LHCN-M2 (cell line): ENCODE data around the gene CIZ1. TPM values are rescaled to one million over a fixed set of nuclear protein-coding genes. Genes with fewer than 3 reads are reported as not detected.
A peak's percentile ranks its signal among the peaks of the same experiment; 100 is the strongest.
"Not testable (repeated sequence)": the region's sequence is repeated elsewhere in the genome, so short reads cannot be mapped to it uniquely, and the experiment has no call there.

ENCODE experiments used
- DNase-seq: peaks from one replicate; pipeline ENCODE4 v3.0.0-alpha.2; 2012; ENCODE audit warnings: low read depth
- polyA plus RNA-seq: library from polyadenylated mRNA; unstranded; fragments of >200 nt; gene quantifications from one replicate; pipeline ENCODE4 v1.2.1, GENCODE V29; 2012; ENCODE audit warnings: missing spikeins
- total RNA-seq: library from RNA; depleted of rRNA; stranded (reverse); fragments of >200 nt; gene quantifications from 2 replicates; pipeline ENCODE4 v1.2.3, GENCODE V29; 2014; rRNA removed

Gene CIZ1, protein sequence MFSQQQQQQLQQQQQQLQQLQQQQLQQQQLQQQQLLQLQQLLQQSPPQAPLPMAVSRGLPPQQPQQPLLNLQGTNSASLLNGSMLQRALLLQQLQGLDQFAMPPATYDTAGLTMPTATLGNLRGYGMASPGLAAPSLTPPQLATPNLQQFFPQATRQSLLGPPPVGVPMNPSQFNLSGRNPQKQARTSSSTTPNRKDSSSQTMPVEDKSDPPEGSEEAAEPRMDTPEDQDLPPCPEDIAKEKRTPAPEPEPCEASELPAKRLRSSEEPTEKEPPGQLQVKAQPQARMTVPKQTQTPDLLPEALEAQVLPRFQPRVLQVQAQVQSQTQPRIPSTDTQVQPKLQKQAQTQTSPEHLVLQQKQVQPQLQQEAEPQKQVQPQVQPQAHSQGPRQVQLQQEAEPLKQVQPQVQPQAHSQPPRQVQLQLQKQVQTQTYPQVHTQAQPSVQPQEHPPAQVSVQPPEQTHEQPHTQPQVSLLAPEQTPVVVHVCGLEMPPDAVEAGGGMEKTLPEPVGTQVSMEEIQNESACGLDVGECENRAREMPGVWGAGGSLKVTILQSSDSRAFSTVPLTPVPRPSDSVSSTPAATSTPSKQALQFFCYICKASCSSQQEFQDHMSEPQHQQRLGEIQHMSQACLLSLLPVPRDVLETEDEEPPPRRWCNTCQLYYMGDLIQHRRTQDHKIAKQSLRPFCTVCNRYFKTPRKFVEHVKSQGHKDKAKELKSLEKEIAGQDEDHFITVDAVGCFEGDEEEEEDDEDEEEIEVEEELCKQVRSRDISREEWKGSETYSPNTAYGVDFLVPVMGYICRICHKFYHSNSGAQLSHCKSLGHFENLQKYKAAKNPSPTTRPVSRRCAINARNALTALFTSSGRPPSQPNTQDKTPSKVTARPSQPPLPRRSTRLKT
- 43.8 and 57.0 TPM in 2 replicates for total RNA-seq
- polyA plus RNA-seq: 111 TPM

DNA sequence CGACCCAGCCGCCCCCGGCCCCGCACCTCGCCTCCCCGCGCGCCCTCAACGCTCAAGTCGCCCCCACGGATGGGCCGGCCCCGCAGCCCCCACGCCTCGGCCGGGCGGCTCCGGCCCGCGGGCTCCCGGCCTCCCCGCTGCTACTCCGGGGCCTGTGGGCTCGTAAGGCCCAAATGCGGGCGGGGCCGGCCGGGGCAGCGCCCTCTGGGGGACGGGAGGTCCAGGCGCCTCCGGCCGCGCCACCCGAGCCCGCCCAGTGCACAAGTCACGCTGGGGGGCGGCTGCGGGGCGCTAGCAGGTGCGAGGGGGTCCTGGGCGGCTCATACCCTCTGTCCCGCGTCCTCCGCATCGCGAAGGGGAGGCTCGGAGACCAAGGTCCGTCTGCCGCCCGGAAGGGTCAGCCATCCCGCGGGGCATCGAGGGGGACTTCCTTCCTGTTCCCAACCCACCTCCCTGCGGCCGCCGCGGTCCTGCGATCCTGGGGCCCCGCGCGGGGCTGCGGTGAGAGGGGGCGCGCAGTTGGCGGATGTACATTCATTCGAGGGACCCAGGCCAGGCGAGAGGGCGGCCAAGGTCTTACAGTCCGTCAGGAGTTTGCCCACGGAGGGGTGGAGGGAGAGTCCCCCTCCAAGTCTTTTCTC lies at the start of gene CIZ1:
CIZ1 (minus strand) TSS at position 167 of the 641 bp plus-strand sequence. CDS start 715 bp downstream, outside the sequence.
- DNase-seq: peak; percentile 68

DNA sequence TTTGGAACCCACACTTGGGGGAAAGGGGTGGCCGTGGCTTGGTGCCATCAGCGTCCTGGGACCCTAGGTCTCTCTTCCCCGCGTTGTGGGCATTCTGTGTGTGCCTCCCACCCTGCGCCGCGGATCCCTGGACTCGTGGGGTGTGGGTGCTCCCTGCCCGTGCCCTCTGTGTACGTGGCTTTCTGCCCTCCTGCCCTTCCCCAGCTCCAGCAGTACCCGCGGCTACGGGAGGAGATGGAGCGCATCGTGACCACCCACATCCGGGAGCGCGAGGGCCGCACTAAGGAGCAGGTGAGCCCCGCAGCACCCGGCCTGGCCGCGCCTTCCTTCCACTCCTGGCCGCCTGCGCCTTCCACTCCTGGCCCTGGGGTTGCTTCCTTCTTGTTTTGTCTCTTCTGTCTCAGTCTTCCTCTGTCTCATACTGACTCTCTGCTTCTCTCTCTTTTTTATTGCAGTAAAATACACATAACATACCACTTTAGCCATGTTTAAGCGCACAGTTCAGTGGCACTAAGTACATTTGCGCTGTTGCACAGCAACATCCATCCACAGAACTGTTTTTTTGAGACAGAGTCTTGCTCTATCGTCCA lies 42.5 kb upstream of the CIZ1 start:
- DNase-seq: no peak

DNA sequence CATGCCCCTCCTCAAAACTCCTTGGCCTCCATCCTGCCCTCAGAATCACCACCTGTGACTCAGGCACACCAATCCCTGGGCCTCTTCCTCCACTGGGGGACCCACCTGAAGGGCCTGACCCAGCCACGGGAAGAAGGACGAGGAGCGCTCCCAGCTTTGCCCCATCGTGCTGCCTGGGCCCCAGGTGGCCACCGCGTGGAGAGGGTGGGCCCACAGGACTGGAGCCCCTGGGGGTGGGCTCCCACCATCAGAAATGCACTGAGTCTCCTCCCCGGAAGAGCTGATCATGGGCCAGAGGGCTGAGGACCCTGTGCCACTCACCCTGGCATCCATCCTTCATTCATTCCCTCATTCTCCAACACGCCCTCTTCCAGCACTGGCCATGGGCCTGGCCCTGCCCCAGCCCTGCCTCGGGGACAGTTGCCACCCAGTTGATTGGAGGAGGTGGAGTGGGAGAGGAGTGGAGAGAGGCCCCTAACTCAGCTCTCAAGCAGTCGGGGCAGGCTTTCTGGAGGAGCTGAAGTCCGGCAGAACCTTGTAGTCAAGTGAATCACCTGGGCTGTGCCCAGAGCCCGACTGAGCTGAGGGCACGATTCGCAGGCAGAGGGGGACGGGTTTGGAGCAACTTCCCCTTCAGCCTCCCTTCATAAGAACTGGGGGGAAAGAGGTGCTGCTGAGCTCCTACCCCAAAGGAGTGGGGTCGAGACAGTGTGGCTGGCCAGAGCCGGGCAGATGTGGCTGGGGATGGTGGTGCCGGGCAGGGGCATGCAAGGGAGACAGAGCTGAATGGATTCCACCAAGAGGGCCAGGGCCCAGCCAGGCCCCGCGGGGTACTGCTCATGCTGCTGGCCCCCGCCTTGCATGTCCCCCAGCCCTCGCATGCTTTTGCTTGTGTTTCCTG lies 41.4 kb upstream of the CIZ1 start:
- DNase-seq: no peak

DNA sequence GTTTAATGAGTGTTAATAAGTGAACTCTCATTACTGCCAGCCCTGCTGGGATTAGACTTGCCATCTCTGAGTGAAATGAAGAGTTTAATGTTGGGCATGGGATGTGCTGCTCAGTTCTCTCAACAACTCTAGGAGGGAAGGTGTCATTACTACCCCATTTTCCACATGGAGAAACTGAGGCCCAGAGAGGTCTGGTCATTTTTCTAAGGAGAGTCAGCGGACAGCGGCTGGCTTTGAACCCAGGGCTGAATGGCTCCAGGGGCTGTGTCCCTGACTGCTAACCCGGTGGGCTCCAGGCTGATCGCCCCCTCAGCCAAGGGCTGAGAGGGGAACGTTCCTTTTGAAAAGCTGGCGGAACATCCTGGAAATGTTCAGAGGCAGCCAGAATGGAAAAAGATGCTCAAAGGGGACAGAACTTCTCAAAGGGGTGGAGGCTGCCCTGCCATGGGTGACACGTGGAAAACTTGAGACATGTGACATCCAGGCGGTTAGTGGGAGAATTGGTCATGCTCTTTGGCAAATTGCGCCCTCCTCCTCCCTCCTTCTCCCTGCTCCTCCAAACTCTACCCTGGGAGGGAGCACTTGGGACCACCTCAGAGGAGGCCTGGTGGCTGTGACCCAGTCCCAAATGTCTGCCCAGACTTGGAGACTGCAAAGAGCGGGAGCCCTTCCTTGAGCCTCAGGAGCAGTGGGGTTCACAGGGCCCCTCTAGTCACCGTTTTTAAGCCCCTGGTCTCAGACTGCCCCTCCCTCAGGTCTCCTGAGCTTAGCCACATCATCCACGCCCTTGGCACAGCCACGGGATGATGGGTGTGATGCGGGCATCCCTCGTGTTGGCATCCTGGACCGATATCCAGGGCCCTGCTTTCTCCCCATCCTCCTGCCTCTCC lies 40.5 kb upstream of the CIZ1 start:
- DNase-seq: no peak

DNA sequence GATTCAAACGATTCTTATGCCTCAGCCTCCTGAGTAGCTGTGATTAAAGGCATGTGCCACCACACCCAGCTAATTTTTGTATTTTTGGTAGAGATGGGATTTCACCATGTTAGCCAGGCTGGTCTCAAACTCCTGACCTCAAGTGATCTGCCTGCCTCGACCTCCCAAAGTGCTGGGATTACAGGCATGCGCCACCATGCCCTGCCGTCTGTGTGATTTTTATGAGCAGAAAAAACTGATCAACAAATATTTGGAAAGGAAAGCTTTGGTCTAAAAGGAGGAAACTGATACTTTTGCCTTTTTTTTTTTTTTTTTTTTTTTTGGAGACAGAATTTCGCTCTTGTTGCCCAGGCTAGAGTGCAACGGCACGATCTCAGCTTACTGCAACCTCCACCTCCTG lies 39.5 kb upstream of the CIZ1 start:
- DNase-seq: not testable (repeated sequence)

DNA sequence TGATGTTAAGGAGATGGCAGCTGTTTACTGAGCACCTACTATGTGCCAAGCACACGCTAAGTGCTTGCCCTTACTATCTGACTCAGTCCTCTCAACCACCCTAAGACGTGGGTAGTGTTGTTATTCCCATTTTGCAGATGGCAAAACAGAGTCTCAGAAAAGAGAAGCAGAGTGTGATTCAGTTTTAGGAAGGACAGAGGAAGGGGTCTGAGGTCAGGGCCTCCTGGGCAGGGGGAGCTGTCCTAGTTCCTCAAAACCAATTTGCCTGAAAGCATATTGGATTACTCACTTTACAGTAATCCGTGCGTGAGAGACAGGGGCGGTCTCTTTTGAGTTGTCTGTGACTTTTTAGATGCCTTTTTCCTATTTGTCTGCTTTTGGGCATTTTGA lies 35.0 kb upstream of the CIZ1 start:
- no peak for DNase-seq

DNA sequence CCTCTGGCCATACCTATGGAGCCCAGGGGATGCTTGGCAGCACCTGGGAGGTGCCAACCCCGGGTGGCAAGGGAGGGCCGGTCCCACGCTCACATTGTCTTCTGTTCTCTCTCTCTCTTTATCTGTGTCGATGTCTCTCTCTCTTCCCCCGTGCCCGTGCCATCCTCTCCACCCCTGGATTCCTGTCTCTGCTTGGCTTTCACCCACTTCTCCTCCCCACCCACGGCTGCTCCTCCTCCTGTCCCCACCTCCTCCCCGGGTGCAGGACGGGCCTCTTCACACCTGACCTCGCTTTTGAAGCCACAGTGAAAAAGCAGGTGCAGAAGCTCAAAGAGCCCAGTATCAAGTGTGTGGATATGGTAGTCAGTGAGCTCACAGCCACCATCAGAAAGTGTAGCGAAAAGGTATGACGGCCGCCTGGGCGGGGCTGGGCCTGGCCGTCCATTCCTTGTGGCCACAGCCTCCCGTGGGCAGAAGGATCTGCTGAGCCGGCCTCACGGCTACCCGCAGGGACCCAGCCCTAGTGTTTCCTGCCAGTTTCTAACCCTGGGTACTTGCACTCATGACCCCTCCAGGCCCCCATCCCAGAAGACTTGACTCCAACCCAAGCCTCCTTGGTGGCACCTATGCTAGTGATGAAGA lies 34.5 kb upstream of the CIZ1 start:
- no peak for DNase-seq

DNA sequence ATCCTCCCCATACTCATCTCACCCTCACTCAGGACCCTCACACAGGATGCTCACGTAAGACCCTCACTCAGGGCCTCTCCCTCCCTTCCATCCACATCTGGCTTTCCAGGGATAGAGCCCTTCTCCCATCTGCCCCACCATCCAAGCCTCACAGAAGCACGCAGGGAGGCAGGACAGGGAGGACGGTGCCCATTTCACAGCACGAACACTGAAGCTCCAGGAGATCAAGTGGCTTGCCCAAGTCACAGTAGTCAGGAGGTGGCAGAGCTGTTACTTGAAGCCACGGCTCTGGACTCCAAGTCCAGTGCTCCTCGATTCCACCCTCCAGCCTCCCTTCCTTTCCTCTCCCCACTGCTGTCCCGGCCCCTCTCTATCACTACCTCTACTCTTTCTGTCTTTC lies 33.5 kb upstream of the CIZ1 start:
- DNase-seq: no peak

DNA sequence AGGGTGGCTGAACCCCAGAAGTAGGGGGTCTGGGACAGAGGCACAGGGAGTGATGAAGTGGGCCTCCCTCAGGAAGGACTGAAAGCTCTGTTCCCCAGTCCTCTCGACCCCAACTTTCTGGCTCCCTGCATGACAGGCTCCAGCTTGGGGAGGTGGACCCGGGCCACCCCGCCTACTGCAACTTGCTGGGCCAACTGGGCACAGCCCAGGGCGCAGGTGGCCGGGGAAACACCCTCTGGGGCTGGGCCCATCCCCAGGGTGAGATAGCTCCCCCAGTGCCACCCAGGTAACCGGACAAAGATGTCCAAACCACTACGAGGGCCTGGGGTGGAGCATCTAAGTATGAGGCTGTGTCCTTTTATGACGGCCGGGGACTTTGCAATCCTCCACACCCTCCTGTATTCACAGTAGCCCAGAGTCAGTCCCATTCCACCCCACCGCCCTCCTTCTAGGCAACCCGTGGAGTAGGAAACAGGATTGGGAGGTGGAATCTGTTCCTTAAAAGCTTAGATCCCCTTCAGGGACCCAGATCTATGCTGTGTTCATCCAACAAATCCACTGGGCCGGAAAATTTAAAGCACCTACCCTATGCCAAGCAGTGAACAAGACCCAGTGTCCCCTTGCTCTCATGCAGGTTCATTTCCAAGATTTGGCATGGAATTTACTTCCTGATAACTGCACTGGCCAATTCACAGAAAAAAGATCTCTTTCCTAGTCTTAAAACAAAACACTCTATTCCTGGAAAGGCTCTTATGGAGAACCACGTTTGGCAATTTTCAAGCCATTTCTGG lies 31.7 kb upstream of the CIZ1 start:
- no peak for DNase-seq

DNA sequence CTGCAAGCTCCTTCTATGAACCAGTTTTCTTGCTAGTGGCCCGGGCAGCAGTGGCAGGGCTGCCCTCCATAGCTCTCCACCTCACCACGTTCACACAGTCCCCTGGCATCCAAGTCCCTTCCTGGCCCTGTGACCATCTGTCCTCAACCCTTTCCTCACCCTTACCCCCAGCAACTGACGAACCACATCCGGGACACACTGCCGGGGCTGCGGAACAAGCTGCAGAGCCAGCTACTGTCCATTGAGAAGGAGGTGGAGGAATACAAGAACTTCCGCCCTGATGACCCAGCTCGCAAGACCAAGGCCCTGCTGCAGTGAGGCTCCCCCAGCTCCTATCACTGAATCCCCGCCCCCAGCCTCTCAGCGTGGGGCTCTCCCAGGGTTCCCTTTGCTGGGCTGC lies 30.7 kb upstream of the CIZ1 start:
- DNase-seq: no peak

DNA sequence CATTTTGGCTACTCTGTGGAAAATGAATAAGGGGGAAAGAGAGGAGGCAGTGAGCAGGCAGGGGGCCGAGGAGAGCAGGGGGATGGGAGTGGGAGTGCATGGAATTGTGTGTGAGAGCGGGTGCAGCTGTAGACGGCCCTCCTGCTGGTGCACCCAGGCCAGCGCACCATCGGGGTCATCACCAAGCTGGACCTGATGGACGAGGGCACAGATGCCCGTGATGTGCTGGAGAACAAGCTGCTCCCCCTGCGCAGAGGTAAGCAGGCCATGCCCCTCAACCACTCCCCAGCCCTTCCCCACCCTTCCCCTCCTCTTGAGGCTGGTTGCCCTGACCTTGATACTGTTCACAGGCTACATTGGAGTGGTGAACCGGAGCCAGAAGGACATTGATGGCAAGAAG lies 28.5 kb upstream of the CIZ1 start:
- no peak for DNase-seq

DNA sequence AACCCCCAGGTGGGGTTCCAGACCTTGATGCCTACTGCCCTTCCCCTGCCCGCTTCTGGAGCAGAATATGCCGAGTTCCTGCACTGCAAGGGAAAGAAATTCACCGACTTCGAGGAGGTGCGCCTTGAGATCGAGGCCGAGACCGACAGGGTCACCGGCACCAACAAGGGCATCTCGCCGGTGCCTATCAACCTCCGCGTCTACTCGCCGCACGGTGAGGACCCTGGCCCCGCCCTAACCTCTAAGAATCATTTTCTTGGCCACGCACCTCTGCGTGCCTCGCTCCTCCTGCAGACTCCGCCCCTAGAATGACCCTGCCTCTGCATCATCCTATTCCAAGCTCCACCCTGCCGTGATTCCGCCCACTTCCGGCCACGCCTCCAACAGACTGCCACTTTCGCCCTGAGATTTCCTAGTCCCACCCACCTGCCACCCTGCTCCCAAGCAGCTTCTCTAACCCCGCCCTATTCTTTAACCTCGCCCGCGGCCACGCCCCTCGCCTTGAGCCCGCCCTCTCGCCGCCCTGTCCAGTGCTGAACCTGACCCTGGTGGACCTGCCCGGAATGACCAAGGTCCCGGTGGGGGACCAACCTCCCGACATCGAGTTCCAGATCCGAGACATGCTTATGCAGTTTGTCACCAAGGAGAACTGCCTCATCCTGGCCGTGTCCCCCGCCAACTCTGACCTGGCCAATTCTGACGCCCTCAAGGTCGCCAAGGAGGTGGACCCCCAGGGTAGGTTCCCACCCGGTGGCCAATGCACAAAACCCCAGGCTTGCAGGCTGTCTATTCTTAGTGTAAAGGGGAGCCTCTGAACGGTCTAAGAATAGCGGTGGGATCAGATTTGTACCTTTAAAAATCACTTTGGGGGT lies 27.4 kb upstream of the CIZ1 start:
- DNase-seq: peak; percentile 76

DNA sequence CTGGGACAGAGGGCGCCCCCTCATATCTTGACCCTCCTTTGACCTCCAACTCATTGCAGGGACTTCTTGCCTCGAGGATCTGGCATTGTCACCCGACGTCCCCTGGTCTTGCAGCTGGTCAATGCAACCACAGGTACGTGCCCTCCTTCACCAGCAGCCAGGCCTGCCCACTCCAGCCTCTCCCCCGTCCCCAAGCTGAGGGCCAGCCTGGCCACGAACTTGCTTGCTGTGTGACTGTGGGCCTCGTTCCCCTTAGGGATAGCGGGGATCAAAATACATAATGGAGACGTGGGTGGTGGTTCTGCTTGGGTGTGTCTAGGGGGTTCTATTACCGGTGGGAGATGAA lies 26.8 kb upstream of the CIZ1 start:
- no peak for DNase-seq

DNA sequence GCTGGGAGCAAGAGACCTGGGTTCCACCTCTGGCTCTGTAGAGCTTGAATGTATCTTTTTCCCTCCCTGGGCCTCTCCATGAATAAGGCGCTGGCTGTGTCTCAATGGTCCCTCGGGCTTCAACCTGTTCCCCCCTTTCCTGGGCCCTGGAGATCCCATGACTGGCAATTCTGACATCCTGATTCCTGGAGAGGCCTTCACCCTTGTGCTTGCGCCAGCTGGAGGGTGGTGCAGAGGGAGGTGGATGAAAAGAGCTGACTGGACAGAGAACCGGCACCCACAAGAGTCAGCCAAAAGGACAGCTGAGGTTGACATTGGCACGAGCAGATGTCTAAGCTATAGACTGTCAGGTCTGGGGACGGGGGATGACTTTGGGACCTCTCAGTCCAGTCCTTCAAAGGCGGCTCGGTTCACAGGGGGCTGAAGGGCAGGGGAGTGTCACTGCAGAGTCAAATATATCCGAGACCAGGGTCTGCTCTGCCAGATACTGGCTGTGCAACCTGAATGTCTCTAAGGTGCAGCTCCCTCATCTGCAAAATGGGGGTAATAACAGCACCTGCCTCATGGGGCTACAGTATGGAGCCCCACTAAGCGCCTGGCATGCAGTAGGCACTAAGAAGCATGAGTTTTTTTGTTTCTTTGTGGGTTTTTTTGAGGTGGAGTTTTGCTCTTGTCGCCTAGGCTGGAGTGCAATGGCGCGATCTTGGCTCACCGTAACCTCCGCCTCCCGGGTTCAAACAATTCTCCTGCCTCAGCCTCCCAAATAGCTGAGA lies 25.6 kb upstream of the CIZ1 start:
- DNase-seq: no peak

DNA sequence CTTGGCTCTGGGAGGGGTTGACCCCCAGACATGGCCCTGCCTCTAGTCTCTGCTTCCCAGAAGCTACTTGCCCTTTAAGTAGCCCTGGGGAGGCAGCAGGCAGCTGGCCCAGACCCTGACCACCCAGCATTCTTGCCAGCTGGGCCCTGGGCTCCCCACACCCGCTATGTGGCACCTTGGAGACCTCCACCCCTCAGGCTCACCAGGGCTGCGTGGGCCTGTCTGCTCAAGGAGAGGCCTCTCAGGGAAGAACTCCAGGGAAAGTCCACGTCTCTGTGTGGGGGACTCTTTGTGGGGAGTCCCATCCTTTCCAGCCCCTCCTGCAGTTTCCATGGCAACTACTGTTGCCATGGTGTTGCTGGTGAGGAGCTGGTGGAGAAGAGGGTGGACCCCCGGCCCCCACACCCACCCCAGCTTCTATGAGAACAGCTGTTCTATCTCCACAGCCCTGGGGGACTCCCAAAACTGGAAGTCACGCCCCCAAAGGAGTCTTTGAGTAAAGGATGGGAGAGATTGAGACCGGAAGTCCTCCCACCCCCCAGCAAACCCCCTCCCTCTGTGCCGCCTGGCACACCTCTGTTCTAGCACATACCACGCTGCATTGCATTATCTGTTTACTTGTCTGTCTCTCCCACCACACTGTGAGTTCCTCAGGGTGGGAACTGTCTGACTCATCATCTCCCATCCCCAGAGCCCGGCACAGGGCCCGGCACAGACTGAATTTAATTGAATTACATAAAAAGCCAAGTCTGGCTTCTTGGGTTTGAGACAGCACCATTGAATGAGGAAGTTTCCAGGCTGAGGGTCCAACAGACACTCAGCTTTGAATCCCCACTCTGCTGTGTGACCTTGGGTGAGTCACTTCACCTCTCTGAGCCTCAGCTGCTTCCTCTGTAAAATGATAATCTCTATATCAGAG lies 24.4 kb upstream of the CIZ1 start:
- peak; percentile 34 for DNase-seq
